Uterus (tissue), 4 donors: Measurements from ENCODE around the gene MICAL2. TPM values are rescaled to one million over a fixed set of nuclear protein-coding genes. Genes with fewer than 3 reads are reported as not detected.

ENCODE experiments used
- DNase-seq, 2 donors: peaks; one replicate each; pipeline ENCODE4 v3.0.0-alpha.2; 2019 to 2020
- H3K27ac ChIP-seq, 2 donors: fragments of 200-600 bp; sonication (generic); 1 replicate in 1 of 2; 2 replicates in 1 of 2; pipeline ENCODE4 v1.5.1; 2016 to 2018
- H3K27me3 ChIP-seq, 2 donors: fragments of 200-600 bp; sonication (generic); one replicate each; pipeline ENCODE4 v1.5.1; 2018 to 2019; ENCODE audit warnings: control low read depth in 1 of 2
- H3K36me3 ChIP-seq, 2 donors: fragments of 200-600 bp; sonication (generic); one replicate each; pipeline ENCODE4 v1.5.1; 2019; ENCODE audit warnings: control low read depth in 1 of 2
- H3K4me1 ChIP-seq, 2 donors: fragments of 200-600 bp; sonication (generic); one replicate each; pipeline ENCODE4 v1.5.1; 2018 to 2019; ENCODE audit warnings: control low read depth in 1 of 2
- H3K4me3 ChIP-seq, 2 donors: fragments of 200-600 bp; sonication (generic); 1 replicate in 1 of 2; 2 replicates in 1 of 2; pipeline ENCODE4 v1.5.1; 2018 to 2019; ENCODE audit warnings: mild to moderate bottlenecking in 1 of 2
- H3K9me3 ChIP-seq, 2 donors: fragments of 200-600 bp; sonication (generic); one replicate each; pipeline ENCODE4 v1.5.1; 2019; ENCODE audit warnings: control low read depth in 1 of 2
- CTCF ChIP-seq, 4 experiments: fragments of 200-600 bp in 2 of 4; fragments of 450-650 bp in 2 of 4; sonication (generic) in 2 of 4; IDR thresholded peaks; one replicate each; pipeline ENCODE4 v1.5.1; 2016 to 2019; ENCODE audit warnings: antibody characterized with exemption in 4 of 4, mild to moderate bottlenecking in 2 of 4, moderate library complexity in 1 of 4
- POLR2A ChIP-seq, 2 donors: fragments of 450-650 bp; IDR thresholded peaks; one replicate each; pipeline ENCODE4 v1.6.1; 2016; ENCODE audit warnings: antibody characterized with exemption in 2 of 2, mild to moderate bottlenecking in 1 of 2, moderate library complexity in 1 of 2
- intact Hi-C: fragments of 100-400 bp; cut with DNase I; formaldehyde crosslinking; loops from one replicate; pipeline ENCODE4 v1.15.1; 2023; ENCODE audit warnings: low total_unique reads
- total RNA-seq, 4 donors: library from RNA; depleted of rRNA in 3 of 4; stranded (reverse); fragments of >200 nt in 3 of 4; gene quantifications; one replicate each; pipeline versions ENCODE4 v1.1.0 to v1.2.4, GENCODE V29; 2014 to 2023
- donor health status: DM: yes; HTN: yes; CAD: no.

The MICAL2 gene
- total RNA-seq, 4 donors from 2014 or later = 29.6 to 139 (median 53.1) TPM

DNA sequence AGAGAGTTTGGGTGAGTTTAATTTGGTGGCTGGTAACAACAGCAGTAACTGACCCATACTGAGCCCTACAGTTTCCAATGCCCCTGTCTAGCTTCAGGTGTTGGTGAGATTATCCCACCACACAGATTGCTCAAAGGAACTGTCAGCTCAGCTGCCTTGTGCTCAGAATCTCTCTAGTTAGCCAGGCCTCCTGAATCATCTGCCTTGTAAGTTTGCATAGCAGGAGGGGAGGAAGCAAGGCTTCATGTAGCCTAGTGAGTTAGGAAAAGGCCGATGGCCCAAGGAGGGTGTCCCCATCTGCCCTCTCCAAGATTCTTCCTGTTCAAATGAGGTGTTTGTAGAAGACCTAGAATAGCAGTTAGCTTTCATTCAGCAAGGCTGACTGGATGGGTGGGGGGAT is 74.3 kb downstream of the MICAL2 start:
- TF ChIP-seq POLR2A (IDR thresholded peaks at IDR 0.05) (no peak), CTCF (IDR thresholded peaks at IDR 0.05) (no peak)
- no peak for DNase-seq
- intact Hi-C loops = no loop called here
- Histone ChIP-seq H3K4me3 (no peak overlapping the region), H3K27ac (peak overlapping the region; percentile 71 to 80), H3K36me3 (no peaks in the 10 kb centered on the region), H3K9me3 (no peaks in the 10 kb centered on the region), H3K27me3 (no peaks in the 10 kb centered on the region), H3K4me1 (peaks cover 17% of the 10 kb centered on the region in 2 donors)

DNA sequence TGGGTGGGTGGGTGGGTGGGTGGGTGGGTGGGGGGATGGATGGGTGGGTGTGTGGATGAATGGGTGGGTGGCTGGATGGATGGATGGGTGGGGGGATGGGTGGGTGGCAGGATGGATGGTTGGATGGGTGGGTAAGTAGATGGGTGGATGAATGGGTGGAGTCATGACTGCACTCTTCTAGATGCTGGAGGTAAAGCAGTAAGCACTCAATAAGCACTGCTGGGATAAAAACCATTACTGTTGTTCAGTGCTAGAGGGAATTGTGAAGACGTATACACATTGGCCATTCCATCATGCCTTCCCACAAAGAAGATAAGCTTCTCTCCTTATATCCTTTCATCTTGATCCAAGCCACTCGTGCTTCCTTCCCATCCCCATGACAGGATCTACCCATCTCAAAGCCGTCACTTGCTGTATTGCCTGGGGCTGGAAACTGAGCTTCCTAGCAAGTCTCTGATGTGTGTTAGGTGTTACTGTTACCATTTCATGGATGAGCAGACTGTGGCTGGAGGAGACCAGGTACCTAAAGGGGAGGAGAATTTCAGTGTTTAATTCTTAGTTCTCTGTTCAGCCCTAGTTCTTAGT is 74.8 kb downstream of the MICAL2 start:
- TF ChIP-seq POLR2A (IDR thresholded peaks at IDR 0.05) = no peak
- no peak for TF ChIP-seq CTCF (IDR thresholded peaks at IDR 0.05)
- no peaks in the 10 kb centered on the region for H3K9me3 ChIP-seq
- H3K4me1 ChIP-seq = peaks cover 16 to 17% of the 10 kb centered on the region in 2 donors
- H3K36me3 ChIP-seq = no peaks in the 10 kb centered on the region
- peak overlapping the region; percentile 47 to 68 for H3K27ac ChIP-seq
- no peaks in the 10 kb centered on the region for H3K27me3 ChIP-seq
- no peak for DNase-seq
- intact Hi-C loops = no loop called here
- H3K4me3 ChIP-seq = no peak overlapping the region

- peak overlapping the region; percentile 47 to 68 for H3K27ac ChIP-seq
- no peak for DNase-seq
- H3K4me3 ChIP-seq = no peak overlapping the region
- TF ChIP-seq POLR2A (IDR thresholded peaks at IDR 0.05) (no peak), CTCF (IDR thresholded peaks at IDR 0.05) (no peak)
- peaks cover 16 to 17% of the 10 kb centered on the region in 2 donors for H3K4me1 ChIP-seq
- intact Hi-C loops = no loop called here
- H3K36me3 ChIP-seq = no peaks in the 10 kb centered on the region
- no peaks in the 10 kb centered on the region for H3K27me3 ChIP-seq
- H3K9me3 ChIP-seq = no peaks in the 10 kb centered on the region
Measured at GRCh38 chr11:12185914-12186313, 75.5 kb downstream of the MICAL2 start.

DNA sequence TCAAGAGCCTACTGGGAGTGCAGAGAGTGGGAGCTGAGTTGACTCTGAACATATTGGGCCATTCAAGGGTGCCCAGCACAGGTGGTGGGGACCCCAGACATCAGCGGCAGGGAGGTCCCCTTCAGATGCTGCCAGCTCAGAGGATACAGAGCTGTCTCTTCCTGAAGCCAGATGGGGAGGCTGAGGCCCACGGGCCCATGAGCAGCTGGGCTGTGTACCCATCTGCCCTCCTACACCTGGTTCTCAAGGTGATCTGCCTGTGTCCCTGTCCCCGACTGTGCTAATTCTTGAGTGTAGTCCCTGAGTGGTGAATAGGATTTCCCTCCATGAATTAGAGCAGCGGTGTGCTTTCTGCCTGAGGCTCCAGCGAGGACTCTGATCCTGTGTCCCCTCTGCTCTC is 76.3 kb downstream of the MICAL2 start:
- Histone ChIP-seq H3K4me1 (peaks cover 16 to 17% of the 10 kb centered on the region in 2 donors), H3K36me3 (no peaks in the 10 kb centered on the region), H3K9me3 (no peaks in the 10 kb centered on the region), H3K4me3 (no peak overlapping the region), H3K27ac (peak overlapping the region; percentile 47 to 68), H3K27me3 (no peaks in the 10 kb centered on the region)
- no peak for TF ChIP-seq POLR2A (IDR thresholded peaks at IDR 0.05)
- TF ChIP-seq CTCF (IDR thresholded peaks at IDR 0.05) = no peak
- intact Hi-C loops = no loop called here
- DNase-seq = no peak

GRCh38 chr11:12187399-12187798 is 77.0 kb downstream of the MICAL2 start:
- Histone ChIP-seq H3K4me1 (peaks cover 12% of the 10 kb centered on the region in 2 donors), H3K9me3 (no peaks in the 10 kb centered on the region), H3K4me3 (no peak overlapping the region), H3K27me3 (no peaks in the 10 kb centered on the region), H3K27ac (peak overlapping the region; percentile 10 to 68), H3K36me3 (no peaks in the 10 kb centered on the region)
- no peak for TF ChIP-seq CTCF (IDR thresholded peaks at IDR 0.05)
- no peak for TF ChIP-seq POLR2A (IDR thresholded peaks at IDR 0.05)
- intact Hi-C loops = no loop called here
- no peak for DNase-seq
